GM23338 (cell line): ENCODE data around the gene LAPTM5. TPM values are rescaled to one million over a fixed set of nuclear protein-coding genes. Genes with fewer than 3 reads are reported as not detected.

Source experiments
- CTCF ChIP-seq, 2 experiments: fragments of 200-600 bp in 1 of 2; sonication (generic) in 1 of 2; conservative IDR thresholded peaks; 2 replicates each; pipeline versions ENCODE4 v1.5.1 to v1.6.1; 2016 to 2017; ENCODE audit warnings: antibody characterized with exemption in 2 of 2, low read depth in 2 of 2, mild to moderate bottlenecking in 2 of 2, moderate library complexity in 1 of 2
- EZH2 ChIP-seq: fragments of 200-600 bp; sonication (generic); IDR thresholded peaks from one replicate; pipeline ENCODE4 v1.8.0; 2017; ENCODE audit warnings: antibody characterized with exemption, mild to moderate bottlenecking, low read depth; ENCODE audit not compliant: unreplicated experiment
- JUNB ChIP-seq: IDR thresholded peaks from one replicate; pipeline ENCODE4 v1.6.1; 2016; ENCODE audit warnings: antibody characterized with exemption; ENCODE audit not compliant: unreplicated experiment
- POLR2AphosphoS5 ChIP-seq: IDR thresholded peaks from 2 replicates; pipeline ENCODE4 v1.6.1; 2016; ENCODE audit warnings: antibody characterized with exemption, low read depth
- REST ChIP-seq: IDR thresholded peaks from one replicate; pipeline ENCODE4 v1.6.1; 2018; ENCODE audit warnings: antibody characterized with exemption; ENCODE audit not compliant: unreplicated experiment
- ZNF331 ChIP-seq: fragments of 250-450 bp; sonication (Bioruptor Pico); IDR thresholded peaks from 2 replicates; pipeline ENCODE4 v1.5.0; 2020; ENCODE audit warnings: low read depth, mild to moderate bottlenecking, moderate library complexity
- ZNF462 ChIP-seq: fragments of 250-450 bp; sonication (Bioruptor Pico); IDR thresholded peaks from 2 replicates; pipeline ENCODE4 v1.5.0; 2020; ENCODE audit warnings: mild to moderate bottlenecking, moderate library complexity
- polyA plus RNA-seq: library from polyadenylated mRNA; unstranded; fragments of >200 nt; fragmentation: Nextera tagmentation; extraction: Ambion mirVana; gene quantifications from 2 replicates; pipeline ENCODE4 v1.2.1, GENCODE V29; 2016
- total RNA-seq: library from RNA; depleted of rRNA; stranded (reverse); fragments of >200 nt; shearing (Covaris generic); gene quantifications from 2 replicates; pipeline ENCODE4 v1.2.3, GENCODE V29; 2014

Gene LAPTM5
- total and polyA plus RNA-seq, 2 experiments from 2014 or later: 0.21 TPM; not detected in 1

- no peak for TF ChIP-seq ZNF462 (CRISPR knock-in tag)
- TF ChIP-seq POLR2AphosphoS5: no peak
- TF ChIP-seq JUNB: no peak
- no peak for TF ChIP-seq REST
- no peak for TF ChIP-seq EZH2
- TF ChIP-seq ZNF331 (CRISPR knock-in tag): no peak
- no peak for TF ChIP-seq CTCF (conservative IDR thresholded peaks at IDR 0.05; ENCODE audit: low read depth in 2 of 2)
Measured at GRCh38 chr1:30756545-30757351, 826 bp downstream of the LAPTM5 start (continued).
